ENCODE results near the gene IRAK1.

Gene IRAK1

DNA sequence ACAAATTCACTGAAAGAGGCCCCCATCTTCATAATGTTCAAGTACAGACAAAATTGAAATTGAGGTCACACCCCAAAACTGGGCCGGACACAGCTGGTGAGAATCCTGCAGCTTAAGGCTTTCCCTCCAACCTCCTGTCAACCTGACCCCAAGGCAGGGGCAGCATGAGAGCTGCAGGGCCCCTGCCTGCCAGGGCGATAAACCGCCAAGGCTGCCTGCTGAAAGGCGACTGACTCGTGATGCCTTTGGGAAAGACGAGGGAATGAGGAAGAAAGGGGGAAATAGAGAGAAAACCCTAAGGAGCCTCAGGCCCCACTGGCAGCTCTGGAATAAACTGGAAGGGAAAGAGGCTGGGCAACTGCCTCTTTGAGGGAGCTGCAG lies 7.3 kb upstream of the IRAK1 start:
- FAIRE-seq (no peak), DNase-seq (ENCODE audit: insufficient read length) (no peak)
- no peak for TF ChIP-seq TAF1 (IDR thresholded peaks at IDR 0.05; ENCODE audit: borderline replicate concordance, low read depth, low read length)
- TF ChIP-seq POLR2AphosphoS5 (IDR thresholded peaks at IDR 0.05; ENCODE audit: low read depth, low read length) = no peak
- no peak for TF ChIP-seq POLR2A (IDR thresholded peaks at IDR 0.05; ENCODE audit: low read depth, low read length)

DNA sequence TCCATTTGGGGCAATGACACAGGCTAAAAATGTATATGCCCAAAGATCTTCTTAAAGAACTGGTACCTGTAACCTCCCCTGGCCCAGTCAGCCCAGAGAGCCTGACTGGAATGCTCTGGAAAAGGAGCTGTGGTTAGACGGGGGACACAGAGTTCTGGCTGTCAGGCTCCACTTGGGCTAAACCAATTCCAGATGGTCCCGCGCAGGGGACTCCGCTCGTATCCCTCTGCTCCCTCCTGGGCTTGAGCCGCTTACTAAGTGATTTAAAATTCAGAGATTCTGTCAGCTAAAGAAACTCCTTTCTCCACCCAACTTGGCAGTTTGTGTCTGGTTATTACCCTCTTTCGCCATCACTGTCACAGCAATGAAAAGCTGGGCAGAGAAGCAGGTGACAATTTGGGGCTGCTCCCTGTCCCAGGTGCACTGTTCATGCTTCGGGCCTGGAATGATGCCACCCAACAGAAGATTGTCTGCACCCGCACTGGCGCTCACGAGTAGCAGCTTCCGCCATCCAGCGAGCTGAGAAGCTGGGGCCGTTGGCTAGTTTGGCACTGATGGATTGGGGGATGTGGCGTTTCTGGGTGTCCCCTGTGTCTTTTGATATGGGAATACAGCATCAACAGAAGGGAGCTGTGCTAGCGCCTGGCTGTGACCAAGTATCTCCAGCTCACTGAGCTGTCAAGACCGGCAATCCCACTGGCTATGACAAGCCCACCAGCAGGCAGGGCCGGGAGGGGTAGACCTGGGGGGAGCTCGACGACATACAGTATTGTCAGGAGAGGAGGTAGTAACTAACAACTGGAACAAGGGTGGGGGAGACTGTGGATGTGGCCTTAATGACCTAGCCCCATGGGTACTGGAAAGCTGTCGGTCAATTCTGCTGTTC lies 6.7 kb upstream of the IRAK1 start:
- no peak for TF ChIP-seq TAF1 (IDR thresholded peaks at IDR 0.05; ENCODE audit: borderline replicate concordance, low read depth, low read length)
- TF ChIP-seq POLR2AphosphoS5 (IDR thresholded peaks at IDR 0.05; ENCODE audit: low read depth, low read length) = no peak
- TF ChIP-seq POLR2A (IDR thresholded peaks at IDR 0.05; ENCODE audit: low read depth, low read length) = no peak
- FAIRE-seq (no peak), DNase-seq (ENCODE audit: insufficient read length) (no peak)

DNA sequence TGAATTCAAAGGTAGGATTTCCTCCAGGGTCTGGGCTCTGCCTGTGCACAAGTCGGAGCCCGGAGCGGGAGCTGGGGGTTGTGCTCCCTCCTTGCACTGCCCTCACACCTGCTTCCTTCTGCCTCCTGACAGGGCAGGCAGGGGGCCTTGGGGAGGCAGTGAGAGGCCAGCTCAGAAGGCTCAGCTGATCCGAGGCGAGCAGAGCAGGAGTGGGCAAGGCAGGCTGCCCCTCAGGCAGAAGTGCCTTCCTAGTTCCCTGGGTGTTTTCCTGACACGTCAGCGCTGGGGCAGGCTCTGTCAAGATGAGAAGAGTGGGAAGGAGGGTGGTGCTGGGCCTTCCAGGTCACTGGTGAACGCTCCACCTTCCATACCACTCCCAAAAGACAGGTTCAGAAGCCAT lies 5.5 kb upstream of the IRAK1 start:
- no peak for FAIRE-seq
- no peak for DNase-seq (ENCODE audit: insufficient read length)
- TF ChIP-seq TAF1 (IDR thresholded peaks at IDR 0.05; ENCODE audit: borderline replicate concordance, low read depth, low read length) = no peak
- no peak for TF ChIP-seq POLR2AphosphoS5 (IDR thresholded peaks at IDR 0.05; ENCODE audit: low read depth, low read length)
- no peak for TF ChIP-seq POLR2A (IDR thresholded peaks at IDR 0.05; ENCODE audit: low read depth, low read length)

DNA sequence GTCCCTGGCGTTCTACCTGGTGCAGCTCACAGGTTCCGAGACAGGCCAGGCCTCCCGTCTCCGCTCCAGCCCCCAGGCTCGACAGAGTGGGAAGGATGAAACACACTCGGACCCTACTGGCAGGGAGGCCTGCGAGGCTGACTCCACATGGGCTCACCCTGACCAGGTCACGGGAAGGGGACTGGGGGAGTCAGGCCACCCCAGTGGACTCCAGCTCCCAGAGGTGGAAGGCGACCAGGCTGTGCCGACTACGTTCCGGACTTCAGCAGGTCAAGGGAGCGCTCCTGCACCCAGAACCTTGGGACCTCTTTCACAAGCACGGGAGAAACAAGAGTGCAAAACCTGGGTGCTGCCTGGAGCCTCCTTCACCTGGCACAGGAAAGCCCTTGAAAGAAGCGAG lies 4.6 kb upstream of the IRAK1 start:
- no peak for FAIRE-seq
- TF ChIP-seq POLR2A (IDR thresholded peaks at IDR 0.05; ENCODE audit: low read depth, low read length) = no peak
- no peak for TF ChIP-seq POLR2AphosphoS5 (IDR thresholded peaks at IDR 0.05; ENCODE audit: low read depth, low read length)
- TF ChIP-seq TAF1 (IDR thresholded peaks at IDR 0.05; ENCODE audit: borderline replicate concordance, low read depth, low read length) = no peak

DNA sequence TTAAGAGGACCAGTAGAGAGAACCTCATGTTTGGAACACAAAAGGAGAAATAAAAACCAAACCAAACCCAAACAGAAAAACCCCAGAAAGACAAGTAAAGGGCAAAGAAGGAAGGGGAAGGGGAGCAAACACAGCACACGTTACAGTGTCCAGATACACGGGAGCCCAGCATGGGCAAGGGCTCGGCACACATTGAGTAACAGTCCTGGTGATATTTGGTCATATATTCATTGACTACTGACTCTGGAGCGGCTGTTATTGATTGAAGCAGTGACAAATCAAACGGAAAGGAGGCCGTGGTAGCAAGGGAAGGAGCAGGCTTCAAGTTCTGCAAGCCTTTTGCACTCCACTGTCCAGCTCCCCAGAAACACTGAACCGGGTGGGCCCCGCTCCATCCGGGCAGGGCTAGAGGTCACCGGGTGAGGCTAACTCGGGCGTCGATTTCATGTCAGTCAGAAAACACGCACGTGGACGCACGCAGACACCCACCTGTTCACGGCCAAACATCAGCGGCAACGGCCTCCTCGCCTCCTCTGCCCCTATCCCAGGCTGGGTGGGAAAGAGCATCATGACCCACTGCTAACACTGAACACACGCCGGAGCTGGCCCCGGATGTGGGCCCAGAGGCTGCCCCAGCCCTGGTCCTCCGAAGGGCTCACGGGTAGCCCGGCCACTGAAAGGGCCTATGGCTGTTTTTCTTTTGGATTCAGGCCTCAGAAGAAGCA lies 3.7 kb upstream of the IRAK1 start:
- no peak for TF ChIP-seq POLR2AphosphoS5 (IDR thresholded peaks at IDR 0.05; ENCODE audit: low read depth, low read length)
- TF ChIP-seq TAF1 (IDR thresholded peaks at IDR 0.05; ENCODE audit: borderline replicate concordance, low read depth, low read length) = no peak
- no peak for TF ChIP-seq POLR2A (IDR thresholded peaks at IDR 0.05; ENCODE audit: low read depth, low read length)
- FAIRE-seq = no peak

More for the DNA sequence above, 4.6 kb upstream of the IRAK1 start:
- DNase-seq (ENCODE audit: insufficient read length) = no peak

DNA sequence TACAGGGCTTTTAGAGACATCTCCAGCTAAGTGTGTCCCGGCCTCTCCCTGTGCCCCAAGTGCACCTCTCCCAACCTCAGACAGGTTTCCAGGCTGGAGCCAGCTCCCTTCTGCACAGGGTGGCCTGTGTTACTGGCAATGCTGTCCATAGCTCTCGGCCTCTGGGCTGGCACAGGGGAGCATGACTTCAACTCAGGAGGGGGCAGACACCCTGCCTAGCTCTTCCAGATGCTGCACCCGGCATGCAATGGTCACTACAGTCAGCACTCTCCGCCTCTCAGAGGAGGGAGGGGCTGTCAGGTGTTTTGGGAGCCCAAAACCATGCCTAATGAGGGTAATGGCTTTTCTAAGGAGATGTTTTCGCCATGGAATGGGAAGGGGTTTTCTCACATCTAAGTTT lies 2.4 kb upstream of the IRAK1 start:
- TF ChIP-seq POLR2A (IDR thresholded peaks at IDR 0.05; ENCODE audit: low read depth, low read length) (no peak), POLR2AphosphoS5 (IDR thresholded peaks at IDR 0.05; ENCODE audit: low read depth, low read length) (no peak), TAF1 (IDR thresholded peaks at IDR 0.05; ENCODE audit: borderline replicate concordance, low read depth, low read length) (no peak)
- DNase-seq (ENCODE audit: insufficient read length) (no peak), FAIRE-seq (no peak)

More for the DNA sequence above, 3.7 kb upstream of the IRAK1 start:
- no peak for DNase-seq (ENCODE audit: insufficient read length)

DNA sequence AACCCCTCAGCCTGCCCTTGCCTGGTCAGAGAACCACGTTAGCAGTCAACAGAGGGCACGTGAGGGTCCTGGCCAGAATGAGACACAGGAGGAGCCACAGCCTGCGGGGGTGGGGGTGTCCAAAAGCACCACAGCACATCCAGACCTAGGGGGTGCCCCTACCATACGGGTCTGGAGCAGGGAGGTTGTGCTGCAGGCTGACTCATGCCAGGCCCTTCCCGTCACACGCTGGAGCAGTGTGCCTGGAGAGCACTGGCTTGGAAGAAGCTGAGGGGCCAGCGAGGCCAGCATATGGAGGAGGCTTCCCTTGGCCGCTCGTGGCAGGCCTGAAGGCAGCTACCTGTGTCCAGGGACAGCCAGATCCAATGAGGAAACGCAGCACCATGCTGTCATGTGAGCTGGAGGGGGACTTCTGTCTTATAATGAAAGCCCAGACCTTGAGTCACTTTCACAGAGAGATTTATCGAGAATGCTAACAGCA lies 1.5 kb upstream of the IRAK1 start:
- DNase-seq (ENCODE audit: insufficient read length) = no peak
- TF ChIP-seq POLR2AphosphoS5 (IDR thresholded peaks at IDR 0.05; ENCODE audit: low read depth, low read length) (no peak), POLR2A (IDR thresholded peaks at IDR 0.05; ENCODE audit: low read depth, low read length) (no peak; the same call in 1 of the 2 replicates), TAF1 (IDR thresholded peaks at IDR 0.05; ENCODE audit: borderline replicate concordance, low read depth, low read length) (no peak)
- peak; percentile 72 for FAIRE-seq

DNA sequence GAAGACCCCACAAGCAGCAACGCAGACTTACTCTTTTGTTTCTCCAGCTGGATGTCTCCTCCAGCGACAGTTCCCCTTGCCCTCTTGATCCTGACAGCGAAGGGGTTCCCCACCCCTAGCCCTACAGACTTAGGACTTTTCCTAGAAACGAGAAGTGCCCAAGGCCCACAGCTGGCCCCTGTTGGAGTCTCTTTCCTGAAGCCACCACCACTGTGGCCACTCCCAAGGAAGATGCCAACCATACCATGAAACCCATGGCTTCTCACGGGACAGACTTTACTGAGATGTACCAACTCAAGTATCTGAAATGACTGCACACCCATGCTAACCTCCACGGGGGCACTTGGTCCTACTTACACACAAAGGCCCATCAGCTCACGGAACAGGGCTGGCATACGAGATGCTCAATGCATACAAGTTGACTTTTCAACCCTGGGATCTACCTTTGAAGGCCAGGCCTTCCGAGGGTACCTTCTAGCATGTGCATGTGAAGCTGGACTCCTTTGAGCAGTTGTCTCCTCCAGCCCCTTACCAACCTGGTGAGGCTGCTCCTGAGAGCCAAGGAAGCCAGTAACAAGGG lies 924 bp upstream of the IRAK1 start:
- DNase-seq (ENCODE audit: insufficient read length) (no peak), FAIRE-seq (no peak)
- no peak for TF ChIP-seq TAF1 (IDR thresholded peaks at IDR 0.05; ENCODE audit: borderline replicate concordance, low read depth, low read length)
- no peak for TF ChIP-seq POLR2AphosphoS5 (IDR thresholded peaks at IDR 0.05; ENCODE audit: low read depth, low read length)
- no peak for TF ChIP-seq POLR2A (IDR thresholded peaks at IDR 0.05; ENCODE audit: low read depth, low read length)

DNA sequence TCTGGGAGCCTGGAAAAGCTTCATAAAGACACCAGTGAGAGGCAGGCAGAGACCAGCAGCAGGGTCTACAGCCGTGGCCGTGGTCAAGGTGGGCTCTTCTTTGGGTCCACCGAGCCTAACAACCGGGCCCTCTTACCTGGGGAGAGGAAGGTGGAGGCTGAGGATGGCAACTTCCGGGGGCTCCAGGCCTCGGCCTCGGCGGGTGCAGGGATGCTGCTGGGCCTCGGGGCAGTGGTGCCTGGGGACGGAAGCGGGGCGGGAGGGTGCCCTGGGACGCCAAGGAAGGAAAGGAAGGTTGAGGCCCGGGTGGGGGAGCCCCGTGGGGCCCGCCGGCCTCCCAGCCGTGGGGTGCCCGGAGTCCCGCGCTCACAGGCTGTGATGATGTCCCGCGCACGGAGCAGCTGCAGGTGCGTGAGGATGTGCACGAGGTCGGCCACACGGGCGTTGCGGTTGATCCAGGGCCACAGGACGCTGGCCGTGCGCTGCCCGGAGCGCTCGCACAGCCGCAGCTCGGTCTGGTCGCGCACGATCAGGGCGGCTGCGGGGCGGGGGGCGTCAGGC lies 561 bp downstream of the IRAK1 start:
- FAIRE-seq (peak; percentile 74), DNase-seq (ENCODE audit: insufficient read length) (no peak)
- TF ChIP-seq TAF1 (IDR thresholded peaks at IDR 0.05; ENCODE audit: borderline replicate concordance, low read depth, low read length) = 0 out of 2 replicates have a peak, but pooled peaks have one; percentile 21
- TF ChIP-seq POLR2AphosphoS5 (IDR thresholded peaks at IDR 0.05; ENCODE audit: low read depth, low read length) = no peak

DNA sequence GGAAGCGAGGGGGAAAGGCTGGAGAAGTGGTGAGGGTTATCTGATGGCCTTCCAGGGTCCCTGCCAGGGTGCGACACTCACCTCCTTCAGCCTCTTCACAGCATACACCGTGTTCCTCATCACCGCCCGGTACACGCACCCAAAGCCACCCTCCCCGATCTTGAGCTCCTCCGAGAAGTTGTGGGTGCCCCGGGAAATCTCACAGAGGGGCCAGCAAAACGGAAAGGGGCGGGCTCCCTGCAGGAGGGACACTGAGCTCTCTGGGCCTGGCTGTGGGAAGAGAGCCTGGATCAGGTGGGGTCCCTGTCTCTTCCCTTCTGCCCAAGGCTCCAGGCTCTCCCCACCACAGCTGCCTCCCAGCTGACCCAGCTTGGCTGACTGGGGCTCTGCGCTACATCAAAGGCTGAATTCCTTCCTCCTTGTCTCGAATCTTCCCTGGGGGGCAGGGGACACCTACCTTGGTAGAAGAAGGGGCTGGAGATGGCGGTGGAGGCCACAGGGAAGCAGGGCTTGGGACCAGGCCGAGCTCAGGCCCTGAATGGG lies 1.1 kb downstream of the IRAK1 start:
- no peak for DNase-seq (ENCODE audit: insufficient read length)
- FAIRE-seq = no peak
- TF ChIP-seq POLR2A (IDR thresholded peaks at IDR 0.05; ENCODE audit: low read depth, low read length) (no peak), TAF1 (IDR thresholded peaks at IDR 0.05; ENCODE audit: borderline replicate concordance, low read depth, low read length) (no peak), POLR2AphosphoS5 (IDR thresholded peaks at IDR 0.05; ENCODE audit: low read depth, low read length) (no peak)
